Sigmoid colon (tissue), 4 donors: ENCODE measurements around the gene NOC2L.

Experiments
- CTCF ChIP-seq, 4 experiments: fragments of 450-650 bp in 3 of 4; fragments of 200-600 bp in 1 of 4; IDR thresholded peaks; one replicate each; pipeline ENCODE4 v1.5.1; 2016 to 2019; ENCODE audit warnings: antibody characterized with exemption in 4 of 4, mild to moderate bottlenecking in 3 of 4, moderate library complexity in 2 of 4
- EP300 ChIP-seq, 4 donors: sonication (generic); formaldehyde crosslinking; IDR thresholded peaks; one replicate each; pipeline ENCODE4 v1.6.1; 2017; ENCODE audit warnings: antibody characterized with exemption in 4 of 4
- POLR2A ChIP-seq, 2 donors: fragments of 450-650 bp; IDR thresholded peaks; one replicate each; pipeline ENCODE4 v1.6.1; 2016; ENCODE audit warnings: antibody characterized with exemption in 2 of 2, mild to moderate bottlenecking in 2 of 2, moderate library complexity in 2 of 2
- POLR2AphosphoS5 ChIP-seq, 4 donors: sonication (generic); formaldehyde crosslinking; IDR thresholded peaks; one replicate each; pipeline ENCODE4 v1.6.1; 2017; ENCODE audit warnings: antibody characterized with exemption in 4 of 4

- TF ChIP-seq CTCF (IDR thresholded peaks at IDR 0.05) (no peak), POLR2AphosphoS5 (IDR thresholded peaks at IDR 0.05) (peak; percentile 59 to 75 (median 67)), EP300 (IDR thresholded peaks at IDR 0.05) (no peak), POLR2A (IDR thresholded peaks at IDR 0.05) (peak in 1 of 2 donors; percentile 51)
These were observed at the start of gene NOC2L for GRCh38 chr1:958823-959730.
